GM12891 (cell line): ENCODE results near the gene ABCA8.

Experiments
- POLR2A ChIP-seq: IDR thresholded peaks from 2 replicates; pipeline ENCODE4 v1.6.1; 2011; ENCODE audit warnings: low read depth, low read length, control low read depth
- POLR2AphosphoS5 ChIP-seq: IDR thresholded peaks from 2 replicates; pipeline ENCODE4 v1.6.1; 2011; ENCODE audit warnings: low read depth, low read length, control low read depth
- POU2F2 ChIP-seq: IDR thresholded peaks from 2 replicates; pipeline ENCODE4 v1.6.1; 2011; ENCODE audit warnings: low read depth, mild to moderate bottlenecking, control low read depth, low read length, moderate library complexity
- SPI1 ChIP-seq: IDR thresholded peaks from 2 replicates; pipeline ENCODE4 v1.6.1; 2011; ENCODE audit warnings: low read depth, low read length, control low read depth

GRCh38 chr17:68861602-68862001, 93.6 kb downstream of the ABCA8 start:
- TF ChIP-seq POLR2A (no peak), POLR2AphosphoS5 (no peak), SPI1 (no peak), POU2F2 (no peak)
